ENCODE data around the gene WDSUB1. TPM values are rescaled to one million over a fixed set of nuclear protein-coding genes. Genes with fewer than 3 reads are reported as not detected.

The WDSUB1 gene, protein sequence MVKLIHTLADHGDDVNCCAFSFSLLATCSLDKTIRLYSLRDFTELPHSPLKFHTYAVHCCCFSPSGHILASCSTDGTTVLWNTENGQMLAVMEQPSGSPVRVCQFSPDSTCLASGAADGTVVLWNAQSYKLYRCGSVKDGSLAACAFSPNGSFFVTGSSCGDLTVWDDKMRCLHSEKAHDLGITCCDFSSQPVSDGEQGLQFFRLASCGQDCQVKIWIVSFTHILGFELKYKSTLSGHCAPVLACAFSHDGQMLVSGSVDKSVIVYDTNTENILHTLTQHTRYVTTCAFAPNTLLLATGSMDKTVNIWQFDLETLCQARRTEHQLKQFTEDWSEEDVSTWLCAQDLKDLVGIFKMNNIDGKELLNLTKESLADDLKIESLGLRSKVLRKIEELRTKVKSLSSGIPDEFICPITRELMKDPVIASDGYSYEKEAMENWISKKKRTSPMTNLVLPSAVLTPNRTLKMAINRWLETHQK
- total RNA-seq: 2.1 and 4.2 TPM in 2 replicates

DNA sequence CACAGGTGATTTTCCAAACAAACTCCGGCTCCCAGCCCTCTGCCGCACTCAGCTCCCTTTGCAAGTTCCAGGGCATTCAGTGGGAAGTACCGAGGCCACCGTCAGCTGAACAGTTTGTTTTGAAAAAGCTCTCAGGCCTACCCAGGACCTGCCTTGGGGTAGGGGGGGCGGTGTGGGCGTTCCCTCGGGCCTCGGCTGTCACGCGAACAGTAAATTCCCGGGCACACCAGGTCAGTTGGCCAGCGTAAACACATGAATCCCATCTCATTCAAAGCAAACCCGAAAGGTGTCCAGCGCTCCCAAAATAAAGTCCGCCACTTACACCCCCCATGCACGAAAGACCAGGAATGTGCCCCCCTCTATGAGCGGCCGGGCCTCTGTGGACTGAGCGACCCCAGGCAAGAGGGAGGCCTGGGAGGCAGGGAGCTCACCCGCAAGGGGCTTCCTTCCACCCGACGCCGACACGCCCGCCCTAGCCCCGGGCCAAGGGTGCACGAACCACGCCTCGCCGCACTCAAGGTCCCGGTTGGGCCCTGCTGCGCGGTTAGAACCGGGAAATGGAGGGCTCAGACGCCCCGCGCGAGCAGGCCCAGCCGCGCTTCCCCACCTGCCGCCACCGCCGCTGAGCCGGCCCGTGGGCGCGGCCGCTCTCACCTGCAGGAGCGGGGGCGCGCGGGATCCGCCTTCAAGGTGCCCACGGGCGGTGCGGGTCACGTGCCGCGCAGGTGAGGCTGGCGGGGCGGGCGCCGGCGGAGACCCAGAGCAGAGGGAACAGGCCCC lies at the start of gene WDSUB1:
Gene WDSUB1 (minus strand): TSS at position 775 of the 780 bp plus-strand sequence. CDS start 3,634 bp downstream, outside the sequence.

All from mesangial cell (primary cell).